Right lobe of liver (tissue), 6 donors: ENCODE results near the gene KIZ. TPM values are rescaled to one million over a fixed set of nuclear protein-coding genes. Genes with fewer than 3 reads are reported as not detected.

Experiments
- ATAC-seq, 4 donors: fragments of 200-7000 bp; cut with Tn5 transposase; one replicate each; pipeline ENCODE4 v1.9.1; 2020; ENCODE audit warnings: mild to moderate bottlenecking in 4 of 4, moderate library complexity in 4 of 4
- DNase-seq, 3 donors: peaks; one replicate each; pipeline ENCODE4 v3.0.0-alpha.2; 2020
- H3K27ac ChIP-seq, 3 donors: fragments of 200-600 bp; one replicate each; pipeline ENCODE4 v1.8.0; 2022
- H3K27me3 ChIP-seq, 2 donors: fragments of 200-600 bp; one replicate each; pipeline ENCODE4 v1.8.0; 2022
- H3K36me3 ChIP-seq, 4 donors: fragments of 200-600 bp; sonication (generic) in 1 of 4; one replicate each; pipeline versions ENCODE4 v1.5.1 to v1.8.0; 2017 to 2022; ENCODE audit warnings: control low read depth in 1 of 4
- H3K4me1 ChIP-seq, 4 donors: fragments of 200-600 bp; sonication (generic) in 1 of 4; one replicate each; pipeline versions ENCODE4 v1.5.1 to v1.8.0; 2017 to 2022; ENCODE audit warnings: control low read depth in 1 of 4
- H3K4me3 ChIP-seq, 3 donors: fragments of 200-600 bp; one replicate each; pipeline ENCODE4 v1.8.0; 2022
- H3K9me3 ChIP-seq, 4 donors: fragments of 200-600 bp; sonication (generic) in 1 of 4; one replicate each; pipeline versions ENCODE4 v1.5.1 to v1.8.0; 2017 to 2022; ENCODE audit warnings: control low read depth in 1 of 4
- CTCF ChIP-seq, 4 donors: fragments of 200-600 bp in 3 of 4; fragments of 450-650 bp in 1 of 4; IDR thresholded peaks; one replicate each; pipeline versions ENCODE4 v1.5.1 to v1.8.0; 2016 to 2022; ENCODE audit warnings: antibody characterized with exemption in 4 of 4, mild to moderate bottlenecking in 2 of 4
- POLR2A ChIP-seq: fragments of 450-650 bp; IDR thresholded peaks from one replicate; pipeline ENCODE4 v1.6.1; 2017; ENCODE audit warnings: antibody characterized with exemption, mild to moderate bottlenecking
- WGBS: methylation state at CpG from one replicate; pipeline ENCODE4 v1.1.6; 2018; ENCODE audit warnings: low coverage, low lambda C conversion rate; ENCODE audit not compliant: insufficient coverage; ENCODE audit errors: missing lambda C conversion rate; 5-methylcytosine and 5-hydroxymethylcytosine counted together
- intact Hi-C, 2 donors: fragments of 100-400 bp; cut with DNase I; formaldehyde crosslinking; loops; one replicate each; pipeline versions ENCODE4 v1.11.2 to v1.14.1; 2022
- total RNA-seq, 6 experiments: library from RNA; depleted of rRNA in 2 of 6; stranded (reverse); fragments of >200 nt in 2 of 6; fragmentation: NEBNext Ultra II Directional in 3 of 6; extraction: Animal tissue kit (Norgen Biotek cat#: 25700) in 3 of 6; gene quantifications; one replicate each; pipeline versions ENCODE4 v1.1.0 to v1.2.4, GENCODE V29; 2016 to 2023
- donor health status: DM: no; HTN: yes; CAD: no.
- donor health status: DM: no; HTN: no; CAD: no.
- donor health status: DM: no; HTN: no; CAD: no.
- donor health status: DM: no; HTN: yes; CAD: no.
- donor health status: DM: no; HTN: yes; CAD: no.

KIZ gene
- total RNA-seq, 6 experiments from 2014 or later = 5.1 to 11.5 (median 7.4) TPM

GRCh38 chr20:21208999-21209398, 83.1 kb downstream of the KIZ start:
- Histone ChIP-seq H3K4me3 (no peak overlapping the region), H3K27ac (no peak overlapping the region), H3K27me3 (no peaks in the 10 kb centered on the region), H3K36me3 (no peaks in the 10 kb centered on the region), H3K9me3 (no peaks in the 10 kb centered on the region), H3K4me1 (no peaks in the 10 kb centered on the region)
- no peak for TF ChIP-seq CTCF (IDR thresholded peaks at IDR 0.05)
- no peak for TF ChIP-seq POLR2A
- intact Hi-C loops = no loop called here
- DNase-seq (no peak), ATAC-seq (no peak)
- 86% methylated on average over 2 of the region's 3 CpGs for WGBS

- Histone ChIP-seq H3K4me1 (no peaks in the 10 kb centered on the region), H3K27ac (no peak overlapping the region), H3K4me3 (no peak overlapping the region), H3K36me3 (no peaks in the 10 kb centered on the region), H3K9me3 (no peaks in the 10 kb centered on the region), H3K27me3 (no peaks in the 10 kb centered on the region)
- TF ChIP-seq CTCF (IDR thresholded peaks at IDR 0.05) = no peak
- TF ChIP-seq POLR2A = no peak
- intact Hi-C loops = no loop called here
- DNase-seq = no peak
- no peak for ATAC-seq
- WGBS = 100% methylated on average over 1 of the region's 1 CpG
Measured at GRCh38 chr20:21209668-21210067, 83.8 kb downstream of the KIZ start.

GRCh38 chr20:21213691-21214090, 87.8 kb downstream of the KIZ start:
- Histone ChIP-seq H3K27ac (no peak overlapping the region), H3K36me3 (no peaks in the 10 kb centered on the region), H3K4me1 (no peaks in the 10 kb centered on the region), H3K27me3 (no peaks in the 10 kb centered on the region), H3K4me3 (no peak overlapping the region), H3K9me3 (no peaks in the 10 kb centered on the region)
- ATAC-seq (no peak), DNase-seq (no peak)
- WGBS = 80% methylated on average over 2 of the region's 2 CpGs
- intact Hi-C loops = no loop called here
- TF ChIP-seq POLR2A (no peak), CTCF (IDR thresholded peaks at IDR 0.05) (no peak)

GRCh38 chr20:21214431-21214830, 88.5 kb downstream of the KIZ start:
- intact Hi-C loops = no loop called here
- Histone ChIP-seq H3K27me3 (no peaks in the 10 kb centered on the region), H3K4me3 (no peak overlapping the region), H3K36me3 (no peaks in the 10 kb centered on the region), H3K9me3 (no peaks in the 10 kb centered on the region), H3K27ac (no peak overlapping the region), H3K4me1 (no peaks in the 10 kb centered on the region)
- ATAC-seq (no peak), DNase-seq (no peak)
- TF ChIP-seq POLR2A (no peak), CTCF (IDR thresholded peaks at IDR 0.05) (no peak)
- 83% methylated on average over 1 of the region's 1 CpG for WGBS

GRCh38 chr20:21219686-21220085, 93.8 kb downstream of the KIZ start:
- no peak for TF ChIP-seq CTCF (IDR thresholded peaks at IDR 0.05)
- TF ChIP-seq POLR2A = no peak
- H3K4me3 ChIP-seq = no peak overlapping the region
- H3K9me3 ChIP-seq = no peaks in the 10 kb centered on the region
- DNase-seq = no peak
- H3K4me1 ChIP-seq = no peaks in the 10 kb centered on the region
- no peaks in the 10 kb centered on the region for H3K27me3 ChIP-seq
- intact Hi-C loops = no loop called here
- WGBS = 62% methylated on average over 3 of the region's 3 CpGs
- no peak overlapping the region for H3K27ac ChIP-seq
- no peak for ATAC-seq
- no peaks in the 10 kb centered on the region for H3K36me3 ChIP-seq
